ENCODE data around the gene DDX18. TPM values are rescaled to one million over a fixed set of nuclear protein-coding genes. Genes with fewer than 3 reads are reported as not detected.

DDX18 gene
- 75.7 TPM for total RNA-seq (ENCODE audit: unreplicated experiment)
- long read RNA-seq, transcript DDX18-201 (14 exons, 3,796 nt) = major isoform, 8 of 38 reads
- long read RNA-seq, partial matches to known transcripts = 27 of 38 reads
- long read RNA-seq, other reads (novel, unspliced or antisense) = 3 of 38 reads

GRCh38 chr2:117814417-117815264 is at the start of gene DDX18:
TSS of gene DDX18 (plus strand) at chr2:117814691. CDS start at chr2:117814778, 87 bp downstream.
- no peaks in the 10 kb centered on the region for H3K36me3 Mint-ChIP-seq (ENCODE audit: unreplicated experiment)

DNA sequence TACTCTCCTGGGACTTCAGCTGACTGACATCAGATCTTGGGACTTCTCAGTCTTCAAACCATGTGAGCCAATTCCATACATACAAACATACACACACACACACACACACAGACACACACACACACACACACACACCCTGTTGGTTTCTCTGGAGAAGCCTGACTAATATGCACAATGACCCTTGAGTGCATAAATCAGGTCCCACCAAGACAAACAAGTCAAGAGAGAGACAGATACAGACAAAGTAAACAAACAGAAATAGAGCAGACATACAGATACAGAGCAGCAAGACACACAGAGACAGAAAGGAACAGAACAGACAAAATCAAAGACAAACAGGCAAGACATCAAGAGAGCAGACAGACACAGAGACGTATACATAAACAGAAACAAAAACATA is 43.8 kb upstream of the DDX18 start:
- Mint-ChIP-seq H3K4me1 (ENCODE audit: low read depth, unreplicated experiment) (peaks cover 9% of the 10 kb centered on the region), H3K27me3 (ENCODE audit: unreplicated experiment) (no peaks in the 10 kb centered on the region), H3K27ac (ENCODE audit: unreplicated experiment) (no peak overlapping the region), H3K36me3 (ENCODE audit: unreplicated experiment) (no peaks in the 10 kb centered on the region), H3K4me3 (ENCODE audit: unreplicated experiment) (no peak overlapping the region), H3K9me3 (ENCODE audit: unreplicated experiment) (peaks cover 2% of the 10 kb centered on the region)
- TF ChIP-seq CTCF (IDR thresholded peaks at IDR 0.05; ENCODE audit: partially characterized antibody, unreplicated experiment) = no peak
- DNase-seq = no peak

More at GRCh38 chr2:117814417-117815264, at the start of gene DDX18:
- peak within 1 kb of the TSS; percentile 98 for H3K4me3 Mint-ChIP-seq (ENCODE audit: unreplicated experiment)
- H3K4me1 Mint-ChIP-seq (ENCODE audit: low read depth, unreplicated experiment) = peaks cover 6% of the 10 kb centered on the region
- peaks cover 4% of the 10 kb centered on the region for H3K27me3 Mint-ChIP-seq (ENCODE audit: unreplicated experiment)
- peaks cover 2% of the 10 kb centered on the region for H3K9me3 Mint-ChIP-seq (ENCODE audit: unreplicated experiment)
- peak; percentile 96 for DNase-seq
- TF ChIP-seq CTCF (IDR thresholded peaks at IDR 0.05; ENCODE audit: partially characterized antibody, unreplicated experiment) = peak; percentile 98
- peak within 1 kb of the TSS; percentile 90 for H3K27ac Mint-ChIP-seq (ENCODE audit: unreplicated experiment)

GRCh38 chr2:117771969-117772630 is 42.4 kb upstream of the DDX18 start:
- H3K27me3 Mint-ChIP-seq (ENCODE audit: unreplicated experiment) = no peaks in the 10 kb centered on the region
- DNase-seq = no peak
- H3K4me3 Mint-ChIP-seq (ENCODE audit: unreplicated experiment) = no peak overlapping the region
- peaks cover 9% of the 10 kb centered on the region for H3K4me1 Mint-ChIP-seq (ENCODE audit: low read depth, unreplicated experiment)
- peak overlapping the region; percentile 34 for H3K27ac Mint-ChIP-seq (ENCODE audit: unreplicated experiment)
- no peaks in the 10 kb centered on the region for H3K36me3 Mint-ChIP-seq (ENCODE audit: unreplicated experiment)
- peak; percentile 47 for TF ChIP-seq CTCF (IDR thresholded peaks at IDR 0.05; ENCODE audit: partially characterized antibody, unreplicated experiment)
- peaks cover 2% of the 10 kb centered on the region for H3K9me3 Mint-ChIP-seq (ENCODE audit: unreplicated experiment)

- H3K4me1 Mint-ChIP-seq (ENCODE audit: low read depth, unreplicated experiment) = peaks cover 9% of the 10 kb centered on the region
- peaks cover 4% of the 10 kb centered on the region for H3K36me3 Mint-ChIP-seq (ENCODE audit: unreplicated experiment)
- DNase-seq = no peak
- no peak overlapping the region for H3K4me3 Mint-ChIP-seq (ENCODE audit: unreplicated experiment)
- H3K9me3 Mint-ChIP-seq (ENCODE audit: unreplicated experiment) = peaks cover 3% of the 10 kb centered on the region
- TF ChIP-seq CTCF (IDR thresholded peaks at IDR 0.05; ENCODE audit: partially characterized antibody, unreplicated experiment) = no peak
- H3K27ac Mint-ChIP-seq (ENCODE audit: unreplicated experiment) = no peak overlapping the region
- no peaks in the 10 kb centered on the region for H3K27me3 Mint-ChIP-seq (ENCODE audit: unreplicated experiment)
Observed at GRCh38 chr2:117774716-117775115, 39.8 kb upstream of the DDX18 start.

Measured in glutamatergic neuron (in vitro differentiated cells).